ENCODE results near the gene JPH4.

The JPH4 gene

GRCh38 chr14:23533652-23534435 lies 44.7 kb downstream of the JPH4 start:
- H3K36me3 ChIP-seq (ENCODE audit: control insufficient read depth, insufficient read depth, low read length), result no peaks in the 10 kb centered on the region
- no peak overlapping the region for H2AFZ ChIP-seq
- TF ChIP-seq CTCF (IDR thresholded peaks at IDR 0.05), result no peak
- H3K9me3 ChIP-seq (ENCODE audit: control insufficient read depth, low read length), result no peaks in the 10 kb centered on the region
- no peak overlapping the region for H3K9ac ChIP-seq
- no peaks in the 10 kb centered on the region for H3K27me3 ChIP-seq (ENCODE audit: control insufficient read depth, insufficient read depth, low read length)
- H3K4me3 ChIP-seq (ENCODE audit: low read depth, low read length), result no peak overlapping the region
- H3K4me1 ChIP-seq, result peaks cover 36% of the 10 kb centered on the region
- H3K79me2 ChIP-seq, result peaks cover 15% of the 10 kb centered on the region
- no peak overlapping the region for H3K4me2 ChIP-seq (ENCODE audit: low read length)
- H3K27ac ChIP-seq, result no peak overlapping the region

- Histone ChIP-seq H3K79me2 (peaks cover 15% of the 10 kb centered on the region), H3K4me1 (peaks cover 41% of the 10 kb centered on the region), H3K27ac (no peak overlapping the region), H3K9me3 (ENCODE audit: control insufficient read depth, low read length) (no peaks in the 10 kb centered on the region), H3K9ac (no peak overlapping the region), H3K4me3 (ENCODE audit: low read depth, low read length) (no peak overlapping the region), H2AFZ (no peak overlapping the region), H3K36me3 (ENCODE audit: control insufficient read depth, insufficient read depth, low read length) (no peaks in the 10 kb centered on the region), H3K4me2 (ENCODE audit: low read length) (no peak overlapping the region), H3K27me3 (ENCODE audit: control insufficient read depth, insufficient read depth, low read length) (no peaks in the 10 kb centered on the region)
- TF ChIP-seq CTCF (IDR thresholded peaks at IDR 0.05), result no peak
Measured at GRCh38 chr14:23532658-23533057, 45.9 kb downstream of the JPH4 start.

GRCh38 chr14:23531391-23531790 lies 47.2 kb downstream of the JPH4 start:
- Histone ChIP-seq H3K27me3 (ENCODE audit: control insufficient read depth, insufficient read depth, low read length) (no peaks in the 10 kb centered on the region), H3K4me3 (ENCODE audit: low read depth, low read length) (no peak overlapping the region), H2AFZ (no peak overlapping the region), H3K27ac (peak overlapping the region; percentile 89), H3K4me1 (peaks cover 48% of the 10 kb centered on the region), H3K36me3 (ENCODE audit: control insufficient read depth, insufficient read depth, low read length) (no peaks in the 10 kb centered on the region), H3K9me3 (ENCODE audit: control insufficient read depth, low read length) (no peaks in the 10 kb centered on the region), H3K4me2 (ENCODE audit: low read length) (no peak overlapping the region), H3K79me2 (peaks cover 15% of the 10 kb centered on the region), H3K9ac (no peak overlapping the region)
- TF ChIP-seq CTCF (IDR thresholded peaks at IDR 0.05), result no peak

GRCh38 chr14:23530375-23531055 lies 48.1 kb downstream of the JPH4 start:
- Histone ChIP-seq H3K36me3 (ENCODE audit: control insufficient read depth, insufficient read depth, low read length) (no peaks in the 10 kb centered on the region), H3K4me1 (peaks cover 48% of the 10 kb centered on the region), H3K4me3 (ENCODE audit: low read depth, low read length) (no peak overlapping the region), H3K27ac (peak overlapping the region; percentile 89), H3K9ac (no peak overlapping the region), H2AFZ (peak overlapping the region; percentile 12), H3K9me3 (ENCODE audit: control insufficient read depth, low read length) (no peaks in the 10 kb centered on the region), H3K79me2 (peaks cover 15% of the 10 kb centered on the region), H3K27me3 (ENCODE audit: control insufficient read depth, insufficient read depth, low read length) (no peaks in the 10 kb centered on the region), H3K4me2 (ENCODE audit: low read length) (peak overlapping the region; percentile 0)
- TF ChIP-seq CTCF (IDR thresholded peaks at IDR 0.05), result no peak

Data from parathyroid adenoma (tissue), 2 donors.